Measurements from ENCODE around the gene CRISP1.

DNA sequence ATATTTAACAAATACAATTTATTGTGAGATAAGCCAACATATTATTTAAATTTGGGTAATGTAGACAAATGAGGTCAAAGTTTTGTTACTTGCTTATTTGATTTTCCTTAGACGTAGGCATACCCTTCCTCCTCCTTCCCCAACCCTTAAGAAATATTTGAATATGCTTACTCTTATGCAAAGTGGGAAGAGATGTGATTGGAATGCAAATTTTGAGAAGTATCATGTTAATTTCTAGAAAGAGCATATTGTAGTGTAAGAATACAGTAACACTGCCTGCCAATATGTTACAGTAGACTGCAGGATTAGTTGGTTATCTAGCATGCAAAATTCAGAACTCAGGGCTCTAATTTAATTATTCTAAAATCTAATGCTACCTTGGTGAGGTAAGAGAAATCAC lies 32.9 kb downstream of the CRISP1 start:
- TF ChIP-seq MTA1 (CRISPR knock-in tag; IDR thresholded peaks at IDR 0.05; ENCODE audit: borderline replicate concordance): no peak
- no peak for TF ChIP-seq ZNF547 (CRISPR knock-in tag; IDR thresholded peaks at IDR 0.05)
- no peak for TF ChIP-seq GABPA (IDR thresholded peaks at IDR 0.05; ENCODE audit: low read depth, low read length)
- no peak for TF ChIP-seq GABPA (CRISPR knock-in tag; IDR thresholded peaks at IDR 0.05; ENCODE audit: low read depth)
- no peak for TF ChIP-seq MYC (CRISPR knock-in tag; IDR thresholded peaks at IDR 0.05; ENCODE audit: borderline replicate concordance)
- TF ChIP-seq, protein P1, sequence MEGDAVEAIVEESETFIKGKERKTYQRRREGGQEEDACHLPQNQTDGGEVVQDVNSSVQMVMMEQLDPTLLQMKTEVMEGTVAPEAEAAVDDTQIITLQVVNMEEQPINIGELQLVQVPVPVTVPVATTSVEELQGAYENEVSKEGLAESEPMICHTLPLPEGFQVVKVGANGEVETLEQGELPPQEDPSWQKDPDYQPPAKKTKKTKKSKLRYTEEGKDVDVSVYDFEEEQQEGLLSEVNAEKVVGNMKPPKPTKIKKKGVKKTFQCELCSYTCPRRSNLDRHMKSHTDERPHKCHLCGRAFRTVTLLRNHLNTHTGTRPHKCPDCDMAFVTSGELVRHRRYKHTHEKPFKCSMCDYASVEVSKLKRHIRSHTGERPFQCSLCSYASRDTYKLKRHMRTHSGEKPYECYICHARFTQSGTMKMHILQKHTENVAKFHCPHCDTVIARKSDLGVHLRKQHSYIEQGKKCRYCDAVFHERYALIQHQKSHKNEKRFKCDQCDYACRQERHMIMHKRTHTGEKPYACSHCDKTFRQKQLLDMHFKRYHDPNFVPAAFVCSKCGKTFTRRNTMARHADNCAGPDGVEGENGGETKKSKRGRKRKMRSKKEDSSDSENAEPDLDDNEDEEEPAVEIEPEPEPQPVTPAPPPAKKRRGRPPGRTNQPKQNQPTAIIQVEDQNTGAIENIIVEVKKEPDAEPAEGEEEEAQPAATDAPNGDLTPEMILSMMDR (CRISPR knock-in tag; IDR thresholded peaks at IDR 0.05): no peak
- TF ChIP-seq TBP (CRISPR knock-in tag; IDR thresholded peaks at IDR 0.05): no peak
- TF ChIP-seq BRCA1 (CRISPR knock-in tag; IDR thresholded peaks at IDR 0.05): no peak
- TF ChIP-seq BRF2 (CRISPR knock-in tag; IDR thresholded peaks at IDR 0.05): no peak
- no peak for TF ChIP-seq TAF1 (CRISPR knock-in tag; IDR thresholded peaks at IDR 0.05)
- no peak for TF ChIP-seq IKZF1 (IDR thresholded peaks at IDR 0.05)

All from HepG2 (cell line).